A549 (cell line): ENCODE measurements around the gene RMC1. TPM values are rescaled to one million over a fixed set of nuclear protein-coding genes. Genes with fewer than 3 reads are reported as not detected.

Source experiments
- ATAC-seq, 2 experiments: fragments of 200-7000 bp in 1 of 2; fragments of >200 bp in 1 of 2; cut with Nextera tagmentation in 1 of 2; cut with Tn5 transposase in 1 of 2; 3 replicates each; pipeline versions ENCODE4 v1.8.0 to v1.9.1; 2018 to 2020; ENCODE audit warnings: mild to moderate bottlenecking in 1 of 2, moderate library complexity in 1 of 2
- CTCF ChIA-PET: fragments of 300-600 bp; sonication (Branson Sonifier 250); formaldehyde crosslinking; extraction: SDS; loops from one replicate; lab custom pipeline; 2021; ENCODE audit warnings: antibody characterized with exemption, inconsistent platforms; lab: Yijun Ruan, JAX
- POLR2A ChIA-PET: fragments of 350-600 bp; formaldehyde crosslinking; extraction: SDS; loops from one replicate; lab custom pipeline; 2021; ENCODE audit warnings: antibody characterized with exemption, inconsistent platforms; lab: Yijun Ruan, JAX
- DNase-seq, 2 experiments: peaks; one replicate each; pipeline versions ENCODE4 v3.0.0 to v3.0.0-alpha.2; 2011 to 2016; ENCODE audit warnings: low read depth in 1 of 2, low spot score in 1 of 2
- FAIRE-seq: peaks from 2 replicates; lab custom pipeline; 2011; peaks lifted over from hg19 to GRCh38; lab: Jason Lieb, UNC
- H3K27ac ChIP-seq, 2 experiments: fragments of >200 bp; sonication (Bioruptor Twin); formaldehyde crosslinking; 3 replicates each; pipeline ENCODE4 v1.5.1; 2016 to 2017
- H3K4me1 ChIP-seq: fragments of >200 bp; sonication (Bioruptor Twin); formaldehyde crosslinking; 3 replicates; pipeline ENCODE4 v1.6.1; 2016
- H3K4me2 ChIP-seq: fragments of >200 bp; sonication (Bioruptor Twin); formaldehyde crosslinking; 3 replicates; pipeline ENCODE4 v1.6.1; 2016
- H3K4me3 ChIP-seq: fragments of >200 bp; sonication (Bioruptor Twin); formaldehyde crosslinking; 3 replicates; pipeline ENCODE4 v1.5.1; 2016
- H3K9me3 ChIP-seq: fragments of >200 bp; sonication (Bioruptor Twin); formaldehyde crosslinking; 3 replicates; pipeline ENCODE4 v1.6.1; 2016
- BHLHE40 ChIP-seq: IDR thresholded peaks from 2 replicates; pipeline ENCODE4 v1.6.1; 2012; ENCODE audit warnings: low read depth, low read length, inconsistent platforms
- CBX2 ChIP-seq: fragments of 200-600 bp; sonication (generic); IDR thresholded peaks from 2 replicates; pipeline ENCODE4 v1.6.1; 2016; ENCODE audit warnings: low read depth, mild to moderate bottlenecking, borderline replicate concordance
- CBX8 ChIP-seq: fragments of 200-600 bp; sonication (generic); IDR thresholded peaks from 2 replicates; pipeline ENCODE4 v1.6.1; 2016
- CHD2 ChIP-seq: fragments of 150-350 bp; IDR thresholded peaks from 2 replicates; pipeline ENCODE4 v1.6.1; 2014; ENCODE audit warnings: low read length; ENCODE audit not compliant: partially characterized antibody
- ELK1 ChIP-seq: fragments of 150-350 bp; IDR thresholded peaks from 2 replicates; pipeline ENCODE4 v1.6.1; 2014; ENCODE audit warnings: low read depth, mild to moderate bottlenecking, low read length
- FOSB ChIP-seq: fragments of 250-450 bp; sonication (Bioruptor Pico); IDR thresholded peaks from 2 replicates; pipeline ENCODE4 v1.5.0; 2020; ENCODE audit warnings: mild to moderate bottlenecking, moderate library complexity
- FOSL2 ChIP-seq, 2 experiments: fragments of 450-650 bp in 1 of 2; fragments of >200 bp in 1 of 2; sonication (Bioruptor Twin) in 1 of 2; formaldehyde crosslinking; IDR thresholded peaks; 2 replicates each; pipeline versions ENCODE4 v1.5.0 to v1.6.1; 2016 to 2020; ENCODE audit warnings: mild to moderate bottlenecking in 1 of 2, moderate library complexity in 1 of 2
- GATA3 ChIP-seq: IDR thresholded peaks from 2 replicates; pipeline ENCODE4 v1.6.1; 2012; ENCODE audit warnings: borderline replicate concordance
- HDAC2 ChIP-seq: fragments of 200-600 bp; sonication (generic); IDR thresholded peaks from 2 replicates; pipeline ENCODE4 v1.6.1; 2016
- HEYL ChIP-seq: fragments of 250-450 bp; sonication (Bioruptor Pico); IDR thresholded peaks from 2 replicates; pipeline ENCODE4 v1.8.0; 2021; ENCODE audit warnings: mild to moderate bottlenecking, moderate library complexity
- HMGXB4 ChIP-seq: fragments of 250-450 bp; sonication (Bioruptor Pico); IDR thresholded peaks from 2 replicates; pipeline ENCODE4 v1.5.0; 2021; ENCODE audit warnings: mild to moderate bottlenecking, moderate library complexity, borderline replicate concordance
- JUN ChIP-seq, 2 experiments: fragments of >200 bp; sonication (Bioruptor Twin); formaldehyde crosslinking; IDR thresholded peaks; 2 replicates in 1 of 2; 3 replicates in 1 of 2; pipeline ENCODE4 v1.6.1; 2016 to 2017
- KDM1A ChIP-seq: fragments of 200-600 bp; sonication (generic); IDR thresholded peaks from 2 replicates; pipeline ENCODE4 v1.6.1; 2016; ENCODE audit warnings: low read depth, mild to moderate bottlenecking
- KDM5A ChIP-seq: fragments of 200-600 bp; sonication (generic); IDR thresholded peaks from 2 replicates; pipeline ENCODE4 v1.6.1; 2016; ENCODE audit warnings: antibody characterized with exemption, mild to moderate bottlenecking
- MAFK ChIP-seq: fragments of 450-650 bp; IDR thresholded peaks from 2 replicates; pipeline ENCODE4 v1.6.1; 2014; ENCODE audit not compliant: partially characterized antibody
- MAX ChIP-seq: IDR thresholded peaks from 2 replicates; pipeline ENCODE4 v1.6.1; 2012
- MAZ ChIP-seq: fragments of 150-350 bp; IDR thresholded peaks from 2 replicates; pipeline ENCODE4 v1.6.1; 2014; ENCODE audit warnings: antibody characterized with exemption, low read depth, low read length, borderline replicate concordance
- NR3C1 ChIP-seq: fragments of >200 bp; sonication (Bioruptor Twin); formaldehyde crosslinking; IDR thresholded peaks from 3 replicates; pipeline ENCODE4 v1.6.1; 2017
- PBX3 ChIP-seq: IDR thresholded peaks from 2 replicates; pipeline ENCODE4 v1.6.1; 2012
- POLR2AphosphoS2 ChIP-seq: conservative IDR thresholded peaks from 2 replicates; pipeline ENCODE4 v1.6.1; 2012; ENCODE audit warnings: low read length, improper control_type of control experiment, inconsistent platforms
- RAD21 ChIP-seq, 2 experiments: fragments of >200 bp in 1 of 2; sonication (Bioruptor Twin) in 1 of 2; formaldehyde crosslinking in 1 of 2; IDR thresholded peaks in 1 of 2; conservative IDR thresholded peaks in 1 of 2; 2 replicates in 1 of 2; 3 replicates in 1 of 2; pipeline ENCODE4 v1.6.1; 2012 to 2018; ENCODE audit warnings: inconsistent platforms in 1 of 2
- RCOR1 ChIP-seq: fragments of 150-350 bp; IDR thresholded peaks from 2 replicates; pipeline ENCODE4 v1.6.1; 2014; ENCODE audit warnings: antibody characterized with exemption, low read length, low read depth
- SREBF2 ChIP-seq: fragments of 450-650 bp; IDR thresholded peaks from 2 replicates; pipeline ENCODE4 v1.6.1; 2014; ENCODE audit warnings: mild to moderate bottlenecking, moderate library complexity
- ZC3H11A ChIP-seq: fragments of 450-650 bp; IDR thresholded peaks from 2 replicates; pipeline ENCODE4 v1.6.1; 2014; ENCODE audit warnings: antibody characterized with exemption, mild to moderate bottlenecking
- ZFP36 ChIP-seq: fragments of 450-650 bp; IDR thresholded peaks from 2 replicates; pipeline ENCODE4 v1.6.1; 2014; ENCODE audit warnings: borderline replicate concordance; ENCODE audit not compliant: partially characterized antibody
- WGBS: methylation state at CpG from one replicate; pipeline ENCODE4 v1.1.6; 2017; ENCODE audit errors: missing lambda C conversion rate; 5-methylcytosine and 5-hydroxymethylcytosine counted together
- polyA plus RNA-seq, 4 experiments: library from polyadenylated mRNA; depleted of rRNA in 3 of 4; stranded (reverse); fragments of >200 nt; fragmentation: RNase III in 1 of 4; extraction: RNeasy Plus Mini Kit Qiagen cat#74134 plus additional on column Dnase treatment in 1 of 4; gene quantifications; 2 replicates in 3 of 4; 3 replicates in 1 of 4; pipeline ENCODE4 v1.2.3, GENCODE V29; 2011 to 2017
- TF ChIP-seq, protein P1 (sequence below): fragments of >200 bp; sonication (Bioruptor Twin); formaldehyde crosslinking; IDR thresholded peaks from 2 replicates; pipeline ENCODE4 v1.6.1; 2016
- TF ChIP-seq, protein P2 (sequence below): fragments of >200 bp; sonication (Bioruptor Twin); formaldehyde crosslinking; IDR thresholded peaks from 3 replicates; pipeline ENCODE4 v1.5.1; 2016

The RMC1 gene
- polyA plus RNA-seq, 2 of the 4 experiments (the other 2 are of a cell fraction), result 15.7 to 17.5 TPM

- ATAC-seq (no peak), FAIRE-seq (no peak), DNase-seq (no peak)
- 89% methylated on average over 9 of the region's 9 CpGs for WGBS
- Histone ChIP-seq H3K4me1 (peaks cover 14% of the 10 kb centered on the region), H3K4me2 (no peak overlapping the region), H3K4me3 (no peak overlapping the region), H3K9me3 (no peaks in the 10 kb centered on the region), H3K27ac (no peak overlapping the region)
- POLR2A ChIA-PET, result no interaction called here
- CTCF ChIA-PET, result no interaction called here
- TF ChIP-seq CBX8, result no peak
- no peak for TF ChIP-seq NR3C1
- TF ChIP-seq CBX2, result no peak
Observed at GRCh38 chr18:23541349-23542093, 38.2 kb downstream of the RMC1 start.

GRCh38 chr18:23542461-23542860, 39.1 kb downstream of the RMC1 start:
- Histone ChIP-seq H3K4me1 (peaks cover 23% of the 10 kb centered on the region), H3K4me3 (no peak overlapping the region), H3K27ac (no peak overlapping the region), H3K9me3 (no peaks in the 10 kb centered on the region), H3K4me2 (no peak overlapping the region)
- no peak for DNase-seq
- POLR2A ChIA-PET, result no interaction called here
- FAIRE-seq, result no peak
- no peak for TF ChIP-seq SREBF2
- TF ChIP-seq KDM1A, result no peak
- no peak for TF ChIP-seq MAX
- TF ChIP-seq, protein P1, sequence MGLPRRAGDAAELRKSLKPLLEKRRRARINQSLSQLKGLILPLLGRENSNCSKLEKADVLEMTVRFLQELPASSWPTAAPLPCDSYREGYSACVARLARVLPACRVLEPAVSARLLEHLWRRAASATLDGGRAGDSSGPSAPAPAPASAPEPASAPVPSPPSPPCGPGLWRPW, result no peak
- no peak for TF ChIP-seq CHD2
- no peak for TF ChIP-seq KDM5A
- TF ChIP-seq ZFP36, result no peak
- TF ChIP-seq RCOR1, result no peak
- TF ChIP-seq BHLHE40, result no peak
- no peak for TF ChIP-seq HMGXB4 (CRISPR knock-in tag)
- TF ChIP-seq FOSL2 (IDR thresholded peaks at IDR 0.05), result no peak
- no peak for TF ChIP-seq FOSL2 (CRISPR knock-in tag; IDR thresholded peaks at IDR 0.05)
- no peak for TF ChIP-seq HDAC2
- no peak for TF ChIP-seq NR3C1
- no peak for ATAC-seq
- WGBS, result 94% methylated on average over 2 of the region's 2 CpGs
- CTCF ChIA-PET, result interaction anchor here (0.6 to 1.1 kb wide), 4 partner anchors 36 to 1939 kb away, joined by 3 to 5 read pairs (median 3); no protein-coding TSS in a partner anchor

DNA sequence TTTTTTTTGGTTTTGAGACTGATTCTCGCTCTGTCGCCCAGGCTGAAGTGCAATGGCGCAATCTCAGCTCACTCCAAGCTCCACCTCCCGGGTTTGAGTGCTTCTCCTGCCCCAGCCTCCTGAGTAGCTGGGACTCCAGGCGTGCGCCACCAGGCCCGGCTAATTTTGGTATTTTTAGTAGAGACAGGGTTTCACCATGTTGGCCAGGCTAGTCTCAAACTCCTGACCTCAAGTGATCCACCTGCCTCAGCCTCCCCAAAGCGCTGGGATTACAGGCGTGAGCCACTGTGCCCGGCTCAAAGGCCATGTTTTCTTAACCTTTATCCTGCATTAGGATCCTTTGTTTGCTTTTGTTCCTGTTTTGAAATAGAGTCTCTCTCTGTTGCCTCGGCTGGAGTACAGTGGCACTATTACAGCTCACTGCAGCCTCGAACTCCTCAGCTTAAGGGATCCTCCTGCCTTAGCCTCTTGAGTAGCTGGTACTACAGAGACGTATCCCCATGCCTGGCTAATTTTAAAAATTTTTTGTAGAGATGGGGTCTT, 42.0 kb downstream of the RMC1 start:
- H3K4me3 ChIP-seq, result no peak overlapping the region
- no peak for DNase-seq
- H3K27ac ChIP-seq, result peak overlapping the region; percentile 21 to 80; a peak in 5 of 6 replicates
- ChIA-PET POLR2A (no interaction called here), CTCF (interaction anchor here (0.7 kb wide), 1 partner anchor 29 kb away, joined by 3 read pairs; no protein-coding TSS in a partner anchor)
- no peak for ATAC-seq
- WGBS, result 82% methylated on average over 9 of the region's 13 CpGs
- H3K4me1 ChIP-seq, result peaks cover 39% of the 10 kb centered on the region
- H3K9me3 ChIP-seq, result no peaks in the 10 kb centered on the region
- no peak for FAIRE-seq
- no peak overlapping the region for H3K4me2 ChIP-seq
- TF ChIP-seq ZC3H11A, result no peak
- no peak for TF ChIP-seq HEYL
- TF ChIP-seq JUN (IDR thresholded peaks at IDR 0.05), result no peak
- no peak for TF ChIP-seq ELK1
- no peak for TF ChIP-seq MAFK
- no peak for TF ChIP-seq RAD21 (conservative IDR thresholded peaks at IDR 0.05 in 1 of 2, IDR thresholded peaks at IDR 0.05 in 1 of 2)
- no peak for TF ChIP-seq FOSB (CRISPR knock-in tag)
- no peak for TF ChIP-seq GATA3
- TF ChIP-seq POLR2AphosphoS2, result no peak
- TF ChIP-seq, protein P1, result no peak
- TF ChIP-seq HDAC2, result no peak
- TF ChIP-seq, protein P2, sequence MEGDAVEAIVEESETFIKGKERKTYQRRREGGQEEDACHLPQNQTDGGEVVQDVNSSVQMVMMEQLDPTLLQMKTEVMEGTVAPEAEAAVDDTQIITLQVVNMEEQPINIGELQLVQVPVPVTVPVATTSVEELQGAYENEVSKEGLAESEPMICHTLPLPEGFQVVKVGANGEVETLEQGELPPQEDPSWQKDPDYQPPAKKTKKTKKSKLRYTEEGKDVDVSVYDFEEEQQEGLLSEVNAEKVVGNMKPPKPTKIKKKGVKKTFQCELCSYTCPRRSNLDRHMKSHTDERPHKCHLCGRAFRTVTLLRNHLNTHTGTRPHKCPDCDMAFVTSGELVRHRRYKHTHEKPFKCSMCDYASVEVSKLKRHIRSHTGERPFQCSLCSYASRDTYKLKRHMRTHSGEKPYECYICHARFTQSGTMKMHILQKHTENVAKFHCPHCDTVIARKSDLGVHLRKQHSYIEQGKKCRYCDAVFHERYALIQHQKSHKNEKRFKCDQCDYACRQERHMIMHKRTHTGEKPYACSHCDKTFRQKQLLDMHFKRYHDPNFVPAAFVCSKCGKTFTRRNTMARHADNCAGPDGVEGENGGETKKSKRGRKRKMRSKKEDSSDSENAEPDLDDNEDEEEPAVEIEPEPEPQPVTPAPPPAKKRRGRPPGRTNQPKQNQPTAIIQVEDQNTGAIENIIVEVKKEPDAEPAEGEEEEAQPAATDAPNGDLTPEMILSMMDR, result no peak
- no peak for TF ChIP-seq PBX3
- TF ChIP-seq MAZ, result no peak
